Measurements from ENCODE around the gene CPE. TPM values are rescaled to one million over a fixed set of nuclear protein-coding genes. Genes with fewer than 3 reads are reported as not detected.

Gene CPE
- total RNA-seq, 2 experiments from 2014 or later, result not detected

GRCh38 chr4:165493359-165493758, 114.6 kb downstream of the CPE start:
- peak; percentile 38 for DNase-seq (ENCODE audit: low spot score)
- no peak overlapping the region for H3K4me2 ChIP-seq (ENCODE audit: low read length)
- TF ChIP-seq, protein P1, sequence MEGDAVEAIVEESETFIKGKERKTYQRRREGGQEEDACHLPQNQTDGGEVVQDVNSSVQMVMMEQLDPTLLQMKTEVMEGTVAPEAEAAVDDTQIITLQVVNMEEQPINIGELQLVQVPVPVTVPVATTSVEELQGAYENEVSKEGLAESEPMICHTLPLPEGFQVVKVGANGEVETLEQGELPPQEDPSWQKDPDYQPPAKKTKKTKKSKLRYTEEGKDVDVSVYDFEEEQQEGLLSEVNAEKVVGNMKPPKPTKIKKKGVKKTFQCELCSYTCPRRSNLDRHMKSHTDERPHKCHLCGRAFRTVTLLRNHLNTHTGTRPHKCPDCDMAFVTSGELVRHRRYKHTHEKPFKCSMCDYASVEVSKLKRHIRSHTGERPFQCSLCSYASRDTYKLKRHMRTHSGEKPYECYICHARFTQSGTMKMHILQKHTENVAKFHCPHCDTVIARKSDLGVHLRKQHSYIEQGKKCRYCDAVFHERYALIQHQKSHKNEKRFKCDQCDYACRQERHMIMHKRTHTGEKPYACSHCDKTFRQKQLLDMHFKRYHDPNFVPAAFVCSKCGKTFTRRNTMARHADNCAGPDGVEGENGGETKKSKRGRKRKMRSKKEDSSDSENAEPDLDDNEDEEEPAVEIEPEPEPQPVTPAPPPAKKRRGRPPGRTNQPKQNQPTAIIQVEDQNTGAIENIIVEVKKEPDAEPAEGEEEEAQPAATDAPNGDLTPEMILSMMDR (conservative IDR thresholded peaks at IDR 0.05; ENCODE audit: low read length), result peak; percentile 80
- no peak for TF ChIP-seq EZH2phosphoT487 (IDR thresholded peaks at IDR 0.05; ENCODE audit: borderline replicate concordance, low read depth, low read length)
- H3K9me3 ChIP-seq (ENCODE audit: low read length), result no peaks in the 10 kb centered on the region
- no peaks in the 10 kb centered on the region for H3K79me2 ChIP-seq (ENCODE audit: insufficient read depth, low read depth, low read length)
- peak overlapping the region; percentile 55; the same call in 1 of the 2 replicates for H2AFZ ChIP-seq (ENCODE audit: low read length)
- no peaks in the 10 kb centered on the region for H3K36me3 ChIP-seq (ENCODE audit: insufficient read depth, low read length)
- H3K4me1 ChIP-seq (ENCODE audit: insufficient read depth, low read length, poor library complexity, severe bottlenecking), result no peaks in the 10 kb centered on the region
- intact Hi-C loops (cut with micrococcal nuclease; ENCODE audit: unreplicated experiment), result loop anchor here (5.0 kb wide), 1 partner anchor 599 kb away; no protein-coding TSS in a partner anchor
- H3K9me2 ChIP-seq (ENCODE audit: insufficient read depth, low read length), result no peaks in the 10 kb centered on the region
- ChIA-PET POLR2A (interaction anchor here (1.1 kb wide), 1 partner anchor 10 kb away, joined by 3 read pairs; no protein-coding TSS in a partner anchor), CTCF (ENCODE audit: unreplicated experiment) (no interaction called here)
- no TSS peak for BruUV-seq (replicated peaks)
- H3K27ac ChIP-seq (ENCODE audit: low read depth, low read length, poor library complexity, severe bottlenecking), result no peak overlapping the region
- H4K20me1 ChIP-seq (ENCODE audit: insufficient read depth, low read length), result no peaks in the 10 kb centered on the region
- H3K4me3 ChIP-seq (ENCODE audit: low read depth, low read length, poor library complexity, severe bottlenecking), result no peak overlapping the region

- no peak for DNase-seq (ENCODE audit: low spot score)
- intact Hi-C loops (cut with micrococcal nuclease; ENCODE audit: unreplicated experiment), result no loop called here
- POLR2A ChIA-PET, result no interaction called here
- no peak overlapping the region for H3K27ac ChIP-seq (ENCODE audit: low read depth, low read length, poor library complexity, severe bottlenecking)
- CTCF ChIA-PET (ENCODE audit: unreplicated experiment), result no interaction called here
- no peaks in the 10 kb centered on the region for H3K9me2 ChIP-seq (ENCODE audit: insufficient read depth, low read length)
- H3K4me2 ChIP-seq (ENCODE audit: low read length), result no peak overlapping the region
- H3K79me2 ChIP-seq (ENCODE audit: insufficient read depth, low read depth, low read length), result no peaks in the 10 kb centered on the region
- H3K4me3 ChIP-seq (ENCODE audit: low read depth, low read length, poor library complexity, severe bottlenecking), result no peak overlapping the region
- no peaks in the 10 kb centered on the region for H3K4me1 ChIP-seq (ENCODE audit: insufficient read depth, low read length, poor library complexity, severe bottlenecking)
- BruUV-seq (replicated peaks), result no TSS peak
- TF ChIP-seq, protein P1 (conservative IDR thresholded peaks at IDR 0.05; ENCODE audit: low read length), result no peak
- TF ChIP-seq EZH2phosphoT487 (IDR thresholded peaks at IDR 0.05; ENCODE audit: borderline replicate concordance, low read depth, low read length), result no peak
- no peaks in the 10 kb centered on the region for H3K9me3 ChIP-seq (ENCODE audit: low read length)
- H3K36me3 ChIP-seq (ENCODE audit: insufficient read depth, low read length), result no peaks in the 10 kb centered on the region
- H2AFZ ChIP-seq (ENCODE audit: low read length), result no peak overlapping the region
- H4K20me1 ChIP-seq (ENCODE audit: insufficient read depth, low read length), result no peaks in the 10 kb centered on the region
These were observed 124.4 kb downstream of the CPE start for GRCh38 chr4:165502916-165503907.

DNA sequence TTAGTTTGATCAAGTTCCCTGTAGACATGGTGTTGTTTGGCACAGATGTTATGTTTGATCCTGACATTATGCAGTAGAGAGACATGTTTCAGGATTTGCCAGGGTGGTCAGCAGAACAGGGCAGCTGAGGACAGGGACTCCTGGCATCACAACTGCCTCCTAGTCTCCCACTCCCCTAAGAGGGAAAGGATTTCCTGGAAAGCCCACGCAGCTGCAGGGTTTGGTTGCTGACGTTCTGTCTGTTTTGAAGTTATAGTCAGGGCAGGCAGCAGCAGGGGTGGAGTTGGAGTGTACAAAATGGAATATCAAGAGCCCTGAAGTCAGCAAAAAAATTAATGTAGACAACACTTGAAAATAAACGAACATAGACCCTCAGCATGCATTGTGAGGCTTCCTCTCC, 125.4 kb downstream of the CPE start:
- no peaks in the 10 kb centered on the region for H4K20me1 ChIP-seq (ENCODE audit: insufficient read depth, low read length)
- H2AFZ ChIP-seq (ENCODE audit: low read length), result no peak overlapping the region
- no peaks in the 10 kb centered on the region for H3K9me3 ChIP-seq (ENCODE audit: low read length)
- no peak overlapping the region for H3K4me2 ChIP-seq (ENCODE audit: low read length)
- no peaks in the 10 kb centered on the region for H3K79me2 ChIP-seq (ENCODE audit: insufficient read depth, low read depth, low read length)
- no peaks in the 10 kb centered on the region for H3K4me1 ChIP-seq (ENCODE audit: insufficient read depth, low read length, poor library complexity, severe bottlenecking)
- no peak overlapping the region for H3K27ac ChIP-seq (ENCODE audit: low read depth, low read length, poor library complexity, severe bottlenecking)
- BruUV-seq (replicated peaks), result no TSS peak
- H3K36me3 ChIP-seq (ENCODE audit: insufficient read depth, low read length), result no peaks in the 10 kb centered on the region
- H3K4me3 ChIP-seq (ENCODE audit: low read depth, low read length, poor library complexity, severe bottlenecking), result no peak overlapping the region
- DNase-seq (ENCODE audit: low spot score), result no peak
- CTCF ChIA-PET (ENCODE audit: unreplicated experiment), result no interaction called here
- H3K9me2 ChIP-seq (ENCODE audit: insufficient read depth, low read length), result no peaks in the 10 kb centered on the region
- POLR2A ChIA-PET, result interaction anchor here (0.6 kb wide), 1 partner anchor 94 kb away, joined by 3 read pairs; no protein-coding TSS in a partner anchor
- TF ChIP-seq EZH2phosphoT487 (IDR thresholded peaks at IDR 0.05; ENCODE audit: borderline replicate concordance, low read depth, low read length), result no peak
- TF ChIP-seq, protein P1 (conservative IDR thresholded peaks at IDR 0.05; ENCODE audit: low read length), result no peak
- intact Hi-C loops (cut with micrococcal nuclease; ENCODE audit: unreplicated experiment), result no loop called here
